GM18505 (cell line): Measurements from ENCODE around the gene BCL6.

Experiments used
- ATAC-seq: cut with Tn5 transposase; IDR thresholded peaks from one replicate; pipeline ENCODE4 v1.9.1; 2021; ENCODE audit not compliant: unreplicated experiment
- POLR2A ChIP-seq: IDR thresholded peaks from 4 replicates; pipeline ENCODE4 v1.6.1; 2011; ENCODE audit warnings: borderline replicate concordance; ENCODE audit not compliant: insufficient read depth, insufficient read length; ENCODE audit errors: extremely low read depth

Gene BCL6

DNA sequence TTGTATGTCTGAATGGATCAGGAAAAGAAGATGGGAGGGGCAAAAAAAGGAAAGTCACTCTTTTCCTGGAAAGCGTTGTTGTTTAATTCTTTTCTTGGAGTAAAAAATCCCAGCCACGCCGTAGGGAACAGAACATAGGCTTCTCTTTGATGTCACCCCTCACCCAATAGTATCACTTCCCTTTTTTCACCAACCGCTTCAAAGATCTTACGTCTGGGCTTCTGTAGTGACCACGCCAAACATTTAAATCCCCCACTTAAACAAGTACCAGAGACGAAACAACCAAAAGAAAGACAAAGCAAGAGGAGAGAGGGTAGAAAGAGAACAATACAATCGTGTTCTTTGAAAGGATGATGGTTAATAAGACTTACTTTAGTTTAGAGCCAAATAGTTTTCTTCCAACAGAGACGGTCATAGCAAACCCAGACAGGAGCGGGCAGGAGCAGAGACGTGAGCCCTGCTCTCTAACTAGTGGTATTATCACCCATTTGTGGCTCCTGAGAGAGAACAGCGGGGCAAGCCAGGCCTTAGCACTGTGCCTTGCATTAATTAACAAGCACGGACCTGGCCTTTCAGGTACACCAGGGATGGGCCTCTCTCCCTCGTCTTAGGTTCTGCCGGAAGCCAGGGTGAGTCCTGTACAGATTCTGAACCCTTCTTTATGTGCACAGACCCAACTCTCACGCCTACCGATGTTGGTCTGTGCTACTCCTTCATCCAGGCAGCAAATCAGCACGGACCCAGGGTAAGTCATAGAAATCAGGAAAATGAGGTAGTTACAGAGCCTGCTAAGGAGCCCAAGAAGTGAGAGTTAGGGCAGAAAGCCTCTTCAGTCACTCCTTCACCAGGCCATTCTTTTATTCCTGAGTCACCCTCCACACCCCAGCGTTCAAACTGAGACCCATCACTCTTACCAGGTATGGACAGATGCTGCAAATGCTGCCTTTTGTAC, 28.2 kb upstream of the BCL6 start:
- peak; percentile 62 for ATAC-seq
- no peak for TF ChIP-seq POLR2A

DNA sequence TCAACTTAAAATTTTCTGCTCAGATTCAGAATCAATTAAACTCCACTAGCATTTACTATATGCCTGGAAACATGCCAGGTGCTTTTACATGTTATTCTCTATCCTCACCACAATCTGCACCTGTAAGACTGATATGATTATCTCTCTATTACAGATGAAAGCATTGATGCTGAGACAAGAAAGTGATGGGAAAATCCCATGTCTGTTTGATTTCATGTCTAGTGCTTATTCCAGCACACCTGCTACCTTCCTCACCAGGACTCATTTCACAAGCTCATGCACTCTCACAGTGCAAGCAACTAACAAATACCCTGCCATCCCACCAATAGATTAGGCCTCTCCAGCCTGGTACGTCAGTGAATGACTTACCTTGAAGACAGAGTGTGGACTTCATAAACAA, 25.0 kb upstream of the BCL6 start:
- ATAC-seq = peak; percentile 51
- no peak for TF ChIP-seq POLR2A

GRCh38 chr3:187769771-187770170, 24.5 kb upstream of the BCL6 start:
- ATAC-seq = peak; percentile 2
- TF ChIP-seq POLR2A = no peak

- no peak for TF ChIP-seq POLR2A
- no peak for ATAC-seq
Observed at GRCh38 chr3:187767266-187768012, 22.2 kb upstream of the BCL6 start.

DNA sequence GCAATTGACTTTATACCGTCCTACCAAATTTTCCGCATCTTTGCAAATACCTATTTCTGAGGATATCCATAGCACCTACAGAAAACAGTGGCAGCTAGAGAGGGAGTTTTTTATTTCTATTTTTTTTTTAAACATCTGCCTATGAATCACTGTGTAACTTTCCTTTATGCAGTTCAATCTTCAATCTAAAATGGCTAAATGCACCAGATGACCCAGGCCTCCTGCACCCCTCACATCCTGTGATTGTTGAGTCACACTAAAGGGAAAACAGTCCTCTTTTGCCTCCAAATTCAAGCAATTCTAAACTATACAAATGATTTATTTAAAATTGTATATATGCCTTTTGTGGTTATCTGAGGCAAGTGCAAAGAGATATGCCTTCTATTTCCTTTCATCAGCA, 20.1 kb upstream of the BCL6 start:
- ATAC-seq = no peak
- no peak for TF ChIP-seq POLR2A

DNA sequence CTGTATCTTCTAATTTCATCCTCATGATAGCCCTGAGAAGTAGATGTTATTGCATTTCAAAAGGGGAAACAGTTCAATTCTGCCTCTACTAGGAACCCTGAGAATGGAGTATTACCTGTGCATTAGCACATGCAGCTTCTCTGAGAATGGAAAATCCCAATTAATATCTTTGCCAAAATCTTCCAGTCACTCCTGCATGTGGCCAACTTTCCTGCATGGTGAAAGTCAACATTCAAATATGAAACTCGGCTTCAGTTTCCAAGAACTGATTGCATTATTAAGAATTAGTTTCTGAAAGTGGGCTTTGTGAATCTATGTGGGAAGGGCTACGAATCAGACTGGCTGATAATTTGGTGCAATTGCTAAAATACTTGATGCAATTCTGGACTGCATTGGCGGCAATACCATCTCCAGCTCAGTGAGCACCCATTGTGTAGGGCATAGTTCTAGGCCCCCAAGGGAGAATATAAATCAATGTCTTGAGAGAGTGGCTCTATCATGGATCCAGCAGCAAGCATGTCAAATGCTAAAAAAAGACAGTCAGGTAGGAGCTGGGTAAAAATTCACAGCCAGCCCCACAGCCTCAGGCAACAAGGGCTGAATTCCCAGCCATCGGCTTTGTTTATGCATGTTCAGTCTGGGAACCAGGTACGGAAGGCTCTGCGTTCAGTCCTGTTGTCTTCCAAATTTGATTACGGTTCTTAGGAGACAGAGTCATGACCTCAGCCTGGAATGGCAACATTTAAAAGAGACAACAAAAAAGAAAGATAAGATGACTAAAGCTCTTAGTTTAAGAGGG, 18.8 kb upstream of the BCL6 start:
- TF ChIP-seq POLR2A = no peak
- no peak for ATAC-seq

DNA sequence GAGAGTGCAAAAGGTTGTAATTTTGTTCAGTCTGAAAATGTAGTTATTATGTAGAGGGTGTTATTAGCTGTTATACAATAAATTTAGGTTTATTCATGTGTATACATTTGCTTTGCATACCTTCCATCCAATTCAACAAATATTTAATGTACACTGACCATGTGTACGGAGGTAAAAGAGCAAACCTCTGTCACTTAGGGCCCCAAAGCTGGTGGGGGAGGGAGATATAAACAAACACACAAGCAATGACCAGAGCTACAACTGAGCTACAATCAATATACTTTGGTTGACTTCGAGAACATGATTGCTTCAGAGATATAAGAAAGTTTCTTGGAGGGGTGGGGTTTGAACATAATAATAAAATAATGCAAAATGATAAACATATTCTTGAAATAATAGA, 17.5 kb upstream of the BCL6 start:
- ATAC-seq = no peak
- no peak for TF ChIP-seq POLR2A

DNA sequence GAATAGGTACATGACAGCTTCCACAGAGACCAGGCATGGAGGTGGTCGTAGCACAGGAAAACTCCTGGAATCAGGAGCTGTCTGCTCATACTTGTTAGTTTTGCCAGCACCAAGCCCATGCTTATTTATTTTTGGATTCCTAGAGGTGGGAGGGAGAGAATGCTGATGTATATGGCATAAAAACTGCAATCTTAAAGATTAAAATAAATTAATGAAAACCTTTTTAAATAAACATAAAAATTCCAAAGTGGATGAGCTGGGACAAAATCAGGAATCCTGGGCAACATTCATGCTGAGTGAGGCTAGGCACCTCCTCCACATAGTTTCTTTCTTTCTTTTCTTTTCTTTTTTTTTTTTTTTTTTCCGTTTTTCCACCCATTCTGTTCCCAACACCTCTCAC, 14.3 kb upstream of the BCL6 start:
- no peak for TF ChIP-seq POLR2A
- ATAC-seq = no peak

GRCh38 chr3:187758318-187758955, 13.2 kb upstream of the BCL6 start:
- no peak for ATAC-seq
- TF ChIP-seq POLR2A = no peak

- no peak for ATAC-seq
Observed at GRCh38 chr3:187753516-187753915, 8.2 kb upstream of the BCL6 start.

DNA sequence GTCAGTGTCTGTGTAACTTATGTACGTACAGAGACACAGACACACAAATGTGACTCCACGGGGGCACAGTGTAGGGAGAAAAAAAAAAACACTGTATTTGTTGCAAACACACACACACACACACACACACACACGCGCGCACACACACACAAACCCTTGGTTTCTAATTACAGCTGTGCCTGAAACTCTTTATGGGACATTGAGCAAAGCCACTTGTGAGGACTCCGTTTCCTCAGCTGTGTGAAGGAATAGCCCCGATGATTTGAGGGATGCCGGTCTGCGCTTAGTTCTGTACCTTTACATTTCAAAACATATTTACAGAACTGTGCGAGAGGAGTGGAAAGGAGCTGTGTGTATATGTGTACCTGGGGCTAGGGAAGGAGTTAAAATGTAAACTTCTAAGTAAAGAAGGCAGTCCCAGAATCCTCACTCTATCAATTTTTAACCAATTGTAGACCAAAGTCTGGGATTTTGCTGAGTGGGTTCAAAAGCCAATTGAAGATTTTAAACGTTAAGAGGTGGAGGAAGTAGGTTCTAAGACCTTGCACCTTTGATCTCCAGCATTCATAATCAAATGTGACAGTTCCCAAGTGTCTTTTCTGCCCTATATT, 5.3 kb upstream of the BCL6 start:
- ATAC-seq = no peak
- TF ChIP-seq POLR2A = no peak

More at GRCh38 chr3:187753516-187753915, 8.2 kb upstream of the BCL6 start:
- TF ChIP-seq POLR2A = no peak

- ATAC-seq = no peak
- no peak for TF ChIP-seq POLR2A
Observed at GRCh38 chr3:187750006-187750512, 4.8 kb upstream of the BCL6 start.
